GM18519 (cell line): Measurements from ENCODE around the gene SLC25A33.
"Not testable (repeated sequence)": the region's sequence is repeated elsewhere in the genome, so short reads cannot be mapped to it uniquely, and the experiment has no call there.

Experiments
- ATAC-seq: cut with Tn5 transposase; IDR thresholded peaks from one replicate; pipeline ENCODE4 v1.9.1; 2021; ENCODE audit warnings: mild to moderate bottlenecking, moderate library complexity; ENCODE audit not compliant: unreplicated experiment, low FRiP score

SLC25A33 gene

DNA sequence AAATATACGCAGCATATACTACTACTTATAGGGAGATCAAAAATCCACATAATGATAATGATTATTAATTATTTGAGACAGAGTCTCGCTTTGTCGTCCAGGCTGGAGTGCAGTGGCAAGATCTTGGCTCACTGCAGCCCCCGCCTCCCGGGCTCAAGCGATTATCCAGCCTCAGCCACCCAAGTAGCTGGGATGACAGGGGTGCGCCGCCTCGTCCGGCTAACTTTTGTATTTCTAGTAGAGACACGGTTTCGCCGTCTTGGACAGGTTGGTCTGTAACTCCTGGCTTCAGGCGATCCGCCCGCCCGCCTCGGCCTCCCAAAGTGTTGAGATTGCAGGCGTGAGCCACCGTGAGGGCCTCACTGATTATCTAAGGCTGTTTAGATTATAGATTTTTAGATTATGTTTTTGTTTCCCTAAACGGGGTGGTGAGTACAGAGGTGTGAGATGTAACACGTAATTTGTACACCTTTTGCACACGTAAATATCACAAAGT, 548 bp upstream of the SLC25A33 start:
- ATAC-seq: no peak

DNA sequence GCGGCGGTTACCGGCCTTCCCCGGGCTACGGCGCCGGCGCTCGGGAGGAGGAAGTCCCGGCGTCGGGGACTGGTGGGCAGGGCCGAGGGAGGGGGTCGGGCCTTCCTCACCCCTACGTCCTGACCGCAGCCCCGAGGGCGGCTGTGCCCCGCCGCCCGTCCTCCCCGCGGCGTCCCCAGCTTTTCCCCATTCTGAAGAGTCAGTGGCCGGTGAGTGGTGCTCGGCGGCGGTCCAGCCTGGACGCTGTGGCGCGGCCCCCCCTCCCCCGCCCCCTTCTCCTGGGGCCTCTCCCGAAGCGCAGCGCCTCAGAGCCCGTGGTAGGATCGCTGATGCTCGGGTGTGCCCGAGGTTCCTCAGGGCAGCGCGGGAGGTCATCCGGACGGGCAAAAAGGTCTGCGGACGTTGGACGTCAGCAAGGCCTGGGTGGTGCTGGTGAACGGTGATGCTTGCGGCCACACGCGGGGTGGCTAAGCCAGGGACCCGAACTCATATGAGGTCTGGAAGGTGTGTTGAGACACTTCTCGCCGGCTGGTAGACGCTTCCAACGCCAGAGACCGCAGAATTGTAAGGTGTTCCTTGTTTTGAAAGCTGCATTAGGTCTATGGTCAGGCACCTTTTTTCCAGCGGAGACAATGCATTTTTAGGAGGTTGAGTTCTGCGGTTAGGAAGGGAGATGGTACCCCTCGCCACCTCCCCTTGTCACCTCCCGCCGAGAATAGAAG, 725 bp downstream of the SLC25A33 start:
- peak; percentile 30 for ATAC-seq

DNA sequence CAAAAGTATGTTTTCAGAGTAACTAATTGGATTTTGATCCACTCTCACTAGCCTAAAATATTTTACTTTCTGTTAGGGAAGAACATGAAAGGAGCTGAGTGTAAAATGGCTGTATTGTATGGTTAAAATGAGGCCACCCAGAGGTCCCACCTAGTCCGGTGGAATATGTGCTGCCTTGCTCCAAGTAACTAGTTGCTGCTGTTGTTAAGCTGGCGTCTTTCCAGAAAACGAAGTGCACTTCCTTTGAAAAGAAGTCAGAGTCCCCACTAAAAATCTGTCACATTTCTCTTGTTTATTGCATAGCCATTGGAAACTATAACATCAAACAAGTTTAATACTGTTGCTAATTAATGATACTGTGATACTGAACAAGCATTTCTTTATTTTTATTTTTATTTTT, 3.2 kb downstream of the SLC25A33 start:
- no peak for ATAC-seq

DNA sequence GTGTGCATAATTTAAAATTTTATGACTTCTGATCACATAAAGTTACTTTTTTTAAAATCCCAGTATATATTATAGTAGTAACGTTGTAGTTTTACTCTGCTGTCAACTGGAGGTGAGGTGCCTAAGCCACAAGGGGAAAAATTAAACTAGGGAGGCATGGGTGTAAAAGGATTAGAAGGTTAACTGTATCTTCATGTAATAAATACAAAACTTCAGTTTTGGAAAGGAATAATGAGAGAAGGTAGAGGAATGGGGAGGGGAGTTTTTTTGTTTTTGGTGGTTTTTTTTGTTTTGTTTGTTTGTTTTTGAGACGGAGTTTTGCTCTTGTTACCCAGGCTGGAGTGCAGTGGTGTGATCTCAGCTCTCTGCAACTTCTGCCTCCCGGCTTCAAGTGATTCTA, 5.7 kb downstream of the SLC25A33 start:
- no peak for ATAC-seq

DNA sequence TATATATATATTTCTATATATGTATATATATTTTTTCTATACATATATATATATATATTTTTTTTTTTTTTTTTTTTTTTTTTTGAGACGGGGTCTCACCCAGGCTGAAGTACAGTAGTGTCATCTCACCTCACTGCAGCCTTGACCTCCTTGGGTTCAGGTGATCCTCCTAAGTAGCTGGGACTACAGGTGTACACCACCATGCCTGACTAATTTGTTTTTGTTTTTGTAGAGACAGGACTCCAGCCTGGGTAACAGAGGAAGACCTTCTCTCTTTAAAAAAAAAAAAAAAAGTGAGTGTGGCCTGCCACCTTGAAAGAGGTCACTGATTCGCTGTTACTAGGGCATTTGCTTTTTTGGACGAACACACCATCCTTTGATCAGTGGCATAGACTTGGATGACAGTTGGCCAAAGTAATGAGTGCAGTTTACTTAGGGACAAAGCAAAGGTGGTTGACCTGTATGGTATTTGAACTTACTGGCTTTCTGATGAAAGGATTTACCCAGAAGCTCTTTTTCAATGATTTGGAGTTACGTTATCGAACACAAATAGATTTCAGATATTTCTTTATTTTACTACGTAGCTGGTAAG, 10.8 kb downstream of the SLC25A33 start:
- ATAC-seq: no peak

DNA sequence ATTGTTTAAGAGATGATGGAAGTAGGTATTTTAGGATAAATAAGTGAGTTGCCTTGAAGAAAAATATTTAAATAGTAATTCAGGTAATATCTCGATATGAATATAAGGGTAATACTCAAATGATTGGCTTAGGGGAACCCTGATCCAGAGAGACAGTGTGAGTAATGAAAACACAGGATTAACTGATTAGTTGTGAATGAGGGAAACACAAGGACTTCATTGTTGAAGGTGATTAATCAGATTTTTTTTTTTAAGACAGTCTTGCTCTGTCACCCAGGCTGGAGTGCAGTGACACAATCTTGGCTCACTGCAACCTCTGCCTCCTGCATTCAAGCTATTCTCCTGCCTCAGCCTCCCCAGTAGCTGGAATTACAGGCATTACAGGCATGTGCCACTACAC, 12.7 kb downstream of the SLC25A33 start:
- no peak for ATAC-seq

DNA sequence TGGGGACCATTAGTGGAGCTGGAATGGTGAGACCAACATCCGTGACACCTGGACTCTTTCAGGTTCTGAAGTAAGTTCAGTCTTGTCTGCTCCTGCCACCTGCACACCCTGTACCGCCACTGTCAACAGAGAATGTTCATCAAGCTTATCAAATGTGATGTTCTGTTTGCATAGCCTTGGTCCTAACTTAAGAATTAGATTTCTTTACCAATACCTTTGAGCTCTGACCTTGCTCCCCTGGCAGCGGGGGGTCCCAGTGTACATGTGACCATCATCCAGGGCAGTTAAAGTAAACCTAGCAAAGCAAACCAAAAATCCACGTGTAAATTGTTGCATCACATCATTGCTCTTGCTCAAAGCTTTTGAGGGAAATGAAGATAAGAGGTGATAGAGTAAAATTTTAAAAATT, 14.5 kb downstream of the SLC25A33 start:
- ATAC-seq: no peak

DNA sequence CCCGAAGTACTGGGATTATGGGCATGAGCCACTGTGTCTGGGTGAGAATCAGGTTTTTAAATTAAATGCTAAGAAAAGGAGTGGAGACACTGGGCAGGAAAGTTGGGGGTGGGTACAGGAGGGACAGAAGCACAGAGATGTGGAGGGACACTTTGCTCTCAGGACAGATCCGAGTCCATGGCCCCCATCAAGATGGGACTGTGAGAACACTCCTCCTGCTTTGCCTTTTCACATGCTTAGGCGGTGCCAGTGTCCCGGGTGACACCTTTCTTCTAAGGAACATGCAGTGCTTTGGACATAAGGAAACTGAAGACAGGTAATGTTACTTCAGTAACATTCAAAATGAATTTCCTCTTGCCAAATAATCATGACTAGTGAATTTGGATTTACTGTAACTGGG, 16.7 kb downstream of the SLC25A33 start:
- ATAC-seq: no peak

DNA sequence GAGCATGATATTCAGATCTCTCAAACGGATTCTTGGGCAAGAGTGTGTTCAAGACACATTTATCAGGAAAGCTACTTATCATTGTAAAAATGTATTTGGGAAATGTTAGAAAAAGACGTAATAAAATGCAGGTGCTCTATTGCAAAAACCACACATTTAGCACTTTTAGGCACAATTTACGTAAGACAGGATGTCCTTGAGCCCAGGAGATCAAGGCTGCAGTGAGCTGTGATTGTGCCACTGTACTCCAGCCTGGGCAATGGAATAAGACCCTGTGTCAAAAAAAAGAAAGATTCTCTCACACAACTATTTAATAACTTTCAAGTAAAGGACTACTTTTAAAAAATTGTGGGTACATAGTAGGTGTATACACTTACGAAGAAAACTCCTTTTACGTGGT, 18.4 kb downstream of the SLC25A33 start:
- ATAC-seq: no peak

DNA sequence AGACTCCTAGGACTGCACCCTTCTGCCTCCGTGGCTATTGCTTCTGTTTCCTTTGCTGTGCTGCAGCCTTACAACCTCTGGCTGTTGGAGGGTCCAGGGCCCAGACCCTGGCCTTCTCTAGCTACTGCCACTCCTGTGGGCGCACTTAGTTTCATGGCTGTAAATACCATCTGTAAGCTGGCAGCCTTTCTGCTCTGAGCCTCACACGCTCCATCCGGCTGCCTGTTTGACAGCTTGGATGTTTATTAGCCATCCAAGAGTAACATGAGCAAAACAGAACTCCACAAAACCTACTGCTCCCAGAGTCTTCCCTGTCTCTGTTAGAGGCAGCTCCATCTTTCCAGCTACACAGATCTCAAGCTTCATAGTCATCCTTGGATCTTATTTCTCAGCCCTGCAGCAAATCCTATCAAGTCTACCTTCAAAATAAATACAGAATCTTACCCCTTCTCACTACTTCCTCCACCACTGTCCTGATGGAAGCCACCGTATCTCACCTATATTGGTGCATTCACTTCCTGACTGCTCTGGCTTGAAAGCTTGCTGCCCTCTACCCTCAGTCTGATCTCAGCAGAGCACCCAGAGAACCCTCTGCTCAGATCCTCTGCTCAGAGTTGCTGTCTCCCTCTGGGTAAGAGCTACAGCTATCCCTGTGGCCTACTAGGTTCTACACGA, 19.1 kb downstream of the SLC25A33 start:
- ATAC-seq: no peak

DNA sequence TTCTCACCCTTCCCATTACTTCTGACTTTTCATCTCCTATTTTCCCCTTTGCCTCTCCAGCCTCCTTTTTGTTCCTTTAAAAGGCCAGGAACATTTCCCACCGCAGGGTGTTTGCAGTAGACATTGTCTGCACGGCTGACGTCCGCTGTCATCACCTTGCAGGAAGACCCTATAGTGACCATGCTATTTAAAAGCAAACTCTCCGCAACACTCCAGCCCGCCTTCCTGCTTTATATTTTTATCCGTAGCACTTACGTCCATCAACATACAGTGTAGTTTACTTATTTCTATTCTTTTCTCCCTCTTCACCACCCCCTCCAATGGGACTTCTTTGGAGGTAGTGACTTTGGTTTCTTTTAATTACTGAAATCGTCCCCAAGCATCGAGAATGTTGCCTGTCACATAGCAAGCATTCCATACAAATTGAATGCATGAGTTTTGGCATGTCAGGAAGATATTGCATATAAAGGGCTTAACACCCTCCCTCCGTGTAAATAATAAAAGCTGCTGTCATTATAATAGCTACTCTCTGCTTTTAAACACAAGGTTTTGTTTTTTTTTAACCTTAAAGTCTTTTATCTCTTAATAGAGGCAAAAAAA, 19.8 kb downstream of the SLC25A33 start:
- ATAC-seq: no peak

DNA sequence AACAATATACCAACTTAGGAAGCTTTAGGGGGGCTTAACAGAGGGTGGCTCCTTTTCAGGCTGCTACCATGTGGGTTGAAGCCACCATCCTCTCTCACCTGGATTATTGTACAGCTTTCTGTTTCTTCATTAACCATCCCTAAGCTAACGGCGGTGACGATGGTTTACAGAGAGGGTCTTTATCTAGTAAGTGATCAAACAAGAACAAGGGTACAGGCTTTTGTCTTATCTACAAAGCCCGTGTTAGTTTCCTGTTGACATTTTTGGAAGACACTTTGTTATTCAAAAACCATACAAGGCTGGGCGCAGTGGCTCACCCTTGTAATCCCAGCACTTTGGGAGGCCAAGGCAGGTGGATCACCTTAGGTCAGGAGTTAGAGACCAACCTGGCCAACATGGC, 20.4 kb downstream of the SLC25A33 start:
- no peak for ATAC-seq

DNA sequence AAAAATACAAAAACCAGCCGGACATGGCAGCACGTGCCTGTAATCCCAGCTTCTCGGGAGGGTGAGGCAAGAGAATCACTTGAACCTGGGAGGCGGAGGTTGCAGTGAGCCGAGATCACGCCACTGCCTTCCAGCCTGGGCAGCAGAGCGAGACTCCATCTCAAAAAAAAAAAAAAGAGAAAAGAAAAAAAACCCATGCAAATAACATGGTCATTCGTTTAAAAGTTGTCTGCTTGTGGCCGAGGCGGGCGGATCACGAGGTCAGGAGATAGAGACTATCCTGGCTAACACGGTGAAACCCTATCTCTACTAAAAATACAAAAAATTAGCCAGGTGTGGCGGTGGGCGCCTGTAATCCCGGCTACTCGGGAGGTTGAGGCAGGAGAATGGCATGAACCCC, 20.8 kb downstream of the SLC25A33 start:
- ATAC-seq: not testable (repeated sequence)

DNA sequence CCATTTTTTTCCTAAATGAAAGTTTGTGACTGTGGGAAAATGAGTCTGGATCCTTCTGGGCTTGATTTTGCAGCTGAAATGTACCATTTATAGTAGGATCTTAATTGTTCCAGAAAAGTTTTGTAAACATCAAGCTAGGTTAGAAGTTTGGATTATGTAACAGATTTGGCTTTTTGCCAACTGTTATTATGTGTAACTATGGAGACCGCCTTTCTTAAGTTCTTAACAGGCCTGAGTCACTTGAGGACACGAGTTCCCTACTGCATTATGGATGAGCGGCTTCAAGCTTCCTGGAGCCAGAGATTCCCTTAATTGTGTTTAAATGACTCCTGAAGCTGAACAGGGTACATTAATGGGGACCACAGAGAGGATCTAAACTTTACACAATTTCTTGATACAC, 22.2 kb downstream of the SLC25A33 start:
- ATAC-seq: no peak

DNA sequence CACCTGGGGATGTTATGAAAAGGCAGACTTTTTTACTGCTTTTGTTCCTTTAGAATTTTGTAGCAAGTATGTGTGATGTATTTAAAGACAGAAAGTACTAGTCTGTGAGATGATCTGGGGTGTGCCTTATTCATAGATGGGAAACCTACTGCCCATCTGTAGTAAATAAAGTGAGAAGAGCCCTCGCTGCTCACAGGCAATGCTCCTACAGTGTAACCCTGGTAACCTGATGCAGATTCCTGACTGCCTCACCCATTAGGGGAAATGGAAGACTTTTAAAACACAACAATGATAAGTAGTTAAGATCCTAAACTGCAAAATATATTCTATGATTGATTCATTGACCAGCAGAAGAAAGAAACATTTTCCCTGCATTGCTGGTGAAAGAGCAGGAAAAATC, 30.0 kb downstream of the SLC25A33 start:
- no peak for ATAC-seq

DNA sequence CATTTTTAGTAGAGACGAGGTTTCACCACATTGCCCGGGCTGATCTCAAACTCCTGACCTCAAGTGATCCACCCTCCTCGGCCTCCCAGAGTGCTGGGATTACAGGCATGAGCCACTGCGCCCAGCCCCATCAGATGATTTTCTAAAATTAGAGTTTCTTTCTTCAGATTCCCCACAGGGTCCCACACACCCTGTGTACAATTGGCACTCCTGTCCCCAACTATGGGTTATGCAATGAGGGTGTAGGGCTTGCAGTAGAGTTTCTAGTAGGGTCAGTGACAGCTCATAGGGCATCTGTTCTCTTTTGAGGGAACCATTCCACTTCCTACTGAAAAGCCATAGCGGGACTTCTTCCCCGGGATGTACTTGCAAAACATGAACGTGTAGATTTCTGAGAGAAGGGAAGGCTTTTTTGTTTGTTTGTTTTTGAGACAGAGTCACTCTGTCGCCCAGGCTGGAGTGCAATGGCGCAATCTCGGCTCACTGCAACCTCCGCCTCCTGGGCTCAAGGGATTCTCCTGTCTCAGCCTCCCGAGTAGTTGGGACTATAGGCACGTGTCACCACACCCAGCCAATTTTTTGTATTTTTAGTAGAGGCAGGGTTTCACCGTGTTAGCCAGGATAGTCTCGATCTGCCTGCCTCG, 31.7 kb downstream of the SLC25A33 start:
- not testable (repeated sequence) for ATAC-seq

DNA sequence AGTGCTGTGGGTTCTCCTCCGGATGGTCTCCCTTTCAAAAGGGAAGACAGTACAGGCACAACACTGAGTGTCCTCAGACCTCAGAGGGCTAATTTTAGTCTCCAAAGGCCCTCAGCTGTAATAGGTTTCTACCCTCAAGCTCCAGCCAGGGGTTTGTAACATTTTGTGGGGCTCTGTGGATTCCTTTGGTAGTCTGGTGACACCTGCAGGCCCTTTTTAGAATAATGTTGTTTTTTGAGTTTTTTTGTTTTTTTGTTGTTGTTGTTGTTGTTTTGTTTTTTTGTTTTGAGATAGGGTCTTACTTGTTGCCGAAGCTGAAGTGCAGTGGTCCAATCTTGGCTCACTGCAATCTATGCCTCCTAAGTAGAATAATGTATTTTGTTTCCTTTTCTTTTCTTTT, 34.5 kb downstream of the SLC25A33 start:
- no peak for ATAC-seq

DNA sequence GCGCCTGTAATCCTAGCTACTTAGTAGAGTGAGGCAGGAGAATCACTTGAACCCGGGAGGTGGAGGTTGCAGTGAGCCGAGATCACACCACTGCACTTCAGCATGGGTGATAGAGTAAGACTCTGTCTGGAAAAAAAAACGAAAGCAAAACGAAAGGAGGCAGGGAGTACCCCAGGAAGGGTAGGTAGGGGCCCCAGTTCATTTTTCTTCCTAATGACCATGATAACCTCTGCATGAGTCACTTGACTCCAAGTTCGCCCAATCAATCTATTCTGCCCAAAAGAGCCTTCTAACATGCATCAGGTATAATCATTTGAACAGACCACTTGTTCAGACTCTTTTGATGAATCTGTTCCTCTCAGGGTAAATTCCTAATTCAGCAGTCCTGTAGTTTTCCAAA, 36.2 kb downstream of the SLC25A33 start:
- ATAC-seq: no peak

DNA sequence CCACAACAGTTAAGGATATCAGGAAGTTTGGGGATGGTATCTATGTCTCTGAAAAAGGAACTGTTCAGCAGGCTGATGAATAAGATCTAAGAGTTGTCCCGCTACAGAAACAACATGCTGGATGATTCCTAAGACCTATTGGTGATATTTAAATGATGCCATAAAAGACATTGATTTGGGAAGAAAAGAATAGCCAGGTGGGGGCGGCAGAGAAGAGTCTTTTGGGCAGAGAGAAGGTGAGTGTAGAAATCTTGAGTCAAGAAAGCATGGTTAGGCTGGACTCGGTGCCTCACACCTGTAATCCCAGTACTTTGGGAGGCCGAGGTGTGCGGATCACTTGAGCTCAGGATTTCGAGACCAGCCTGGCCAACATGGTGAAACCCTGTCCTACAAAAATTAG, 37.6 kb downstream of the SLC25A33 start:
- no peak for ATAC-seq

DNA sequence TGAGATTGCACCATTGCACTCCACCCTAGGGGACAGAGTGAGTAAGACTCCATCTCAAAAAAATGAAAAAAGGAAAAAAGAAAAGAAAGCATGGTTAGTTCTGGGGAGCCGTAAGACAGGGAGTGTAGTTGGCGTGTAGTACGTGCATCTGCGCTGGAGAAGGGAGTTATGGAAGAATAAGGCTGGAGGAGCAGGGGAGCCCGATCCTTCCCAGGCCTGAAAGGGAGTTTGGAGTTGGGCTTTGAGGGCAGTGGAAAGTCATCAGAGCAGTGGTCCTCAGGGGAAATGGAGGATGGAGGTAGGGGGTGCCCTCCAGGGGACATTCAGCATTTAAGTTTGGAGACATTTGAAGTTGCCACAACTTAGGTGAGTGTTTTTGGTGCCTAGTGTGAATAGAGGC, 38.2 kb downstream of the SLC25A33 start:
- ATAC-seq: no peak

DNA sequence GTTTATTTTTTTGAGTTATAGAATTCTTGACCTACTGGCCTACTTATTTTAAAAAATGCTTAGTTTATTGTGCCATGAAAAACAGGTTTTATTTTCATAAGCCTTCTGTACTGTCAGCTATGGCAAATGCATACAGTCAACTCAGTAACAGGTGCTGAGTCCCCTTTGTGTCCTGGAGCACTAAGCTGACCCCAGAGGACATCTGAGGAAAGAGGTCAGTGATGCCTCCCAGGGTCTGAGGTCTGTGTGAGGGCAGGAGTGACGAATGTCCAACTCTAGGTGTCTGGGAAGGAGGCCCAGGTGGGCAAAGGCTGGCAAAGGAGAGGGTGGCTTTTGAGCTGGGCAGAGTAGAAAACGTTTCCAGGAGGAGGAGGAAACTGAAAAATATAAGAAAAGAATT, 41.7 kb downstream of the SLC25A33 start:
- no peak for ATAC-seq
